ENCODE measurements around the gene RPS6KA5. TPM values are rescaled to one million over a fixed set of nuclear protein-coding genes. Genes with fewer than 3 reads are reported as not detected.

The RPS6KA5 gene
- total and polyA plus RNA-seq, 9 of the 15 experiments (the other 6 are each of a cell fraction or from before 2014, with no cell fraction given) = 0.88 to 7.7 (median 4.7) TPM

- TF ChIP-seq MGA (IDR thresholded peaks at IDR 0.05) (no peak), TAF9B (IDR thresholded peaks at IDR 0.05; ENCODE audit: partially characterized antibody) (no peak), PRDM10 (IDR thresholded peaks at IDR 0.05; ENCODE audit: partially characterized antibody) (no peak), NR2F6 (CRISPR knock-in tag; IDR thresholded peaks at IDR 0.05) (no peak), MYBL2 (IDR thresholded peaks at IDR 0.05; ENCODE audit: low read depth) (no peak), MYBL2 (CRISPR knock-in tag; IDR thresholded peaks at IDR 0.05; ENCODE audit: borderline replicate concordance) (no peak), ZMIZ1 (IDR thresholded peaks at IDR 0.05; ENCODE audit: low read depth in 2 of 2, low read length in 2 of 2) (no peak)
Measured at GRCh38 chr14:90805662-90806540, 254.5 kb downstream of the RPS6KA5 start (continued).
